Upper lobe of left lung (tissue), 4 donors: ENCODE data around the gene SAMD8.

Source experiments
- CTCF ChIP-seq, 6 experiments: fragments of 450-650 bp in 4 of 6; fragments of 200-600 bp in 2 of 6; sonication (generic) in 2 of 6; IDR thresholded peaks; one replicate each; pipeline ENCODE4 v1.5.1; 2016 to 2019; ENCODE audit warnings: antibody characterized with exemption in 6 of 6
- EP300 ChIP-seq, 4 donors: sonication (generic); formaldehyde crosslinking; IDR thresholded peaks; one replicate each; pipeline ENCODE4 v1.5.1; 2017; ENCODE audit warnings: antibody characterized with exemption in 4 of 4, control low read depth in 2 of 4
- POLR2A ChIP-seq, 4 donors: fragments of 450-650 bp; IDR thresholded peaks; one replicate each; pipeline ENCODE4 v1.5.1; 2016 to 2017; ENCODE audit warnings: antibody characterized with exemption in 4 of 4, mild to moderate bottlenecking in 2 of 4
- POLR2AphosphoS5 ChIP-seq, 2 donors: sonication (generic); formaldehyde crosslinking; IDR thresholded peaks; one replicate each; pipeline ENCODE4 v1.5.1; 2017; ENCODE audit warnings: antibody characterized with exemption in 2 of 2

GRCh38 chr10:75074711-75075445 is 36.6 kb upstream of the SAMD8 start:
- TF ChIP-seq CTCF (IDR thresholded peaks at IDR 0.05) (no peak), EP300 (IDR thresholded peaks at IDR 0.05) (no peak), POLR2AphosphoS5 (IDR thresholded peaks at IDR 0.05) (no peak), POLR2A (IDR thresholded peaks at IDR 0.05) (no peak)
